ENCODE results near the gene TAB2. TPM values are rescaled to one million over a fixed set of nuclear protein-coding genes. Genes with fewer than 3 reads are reported as not detected.

TAB2 gene
- total RNA-seq, 1 experiment from 2014 or later, result 56.2 TPM

DNA sequence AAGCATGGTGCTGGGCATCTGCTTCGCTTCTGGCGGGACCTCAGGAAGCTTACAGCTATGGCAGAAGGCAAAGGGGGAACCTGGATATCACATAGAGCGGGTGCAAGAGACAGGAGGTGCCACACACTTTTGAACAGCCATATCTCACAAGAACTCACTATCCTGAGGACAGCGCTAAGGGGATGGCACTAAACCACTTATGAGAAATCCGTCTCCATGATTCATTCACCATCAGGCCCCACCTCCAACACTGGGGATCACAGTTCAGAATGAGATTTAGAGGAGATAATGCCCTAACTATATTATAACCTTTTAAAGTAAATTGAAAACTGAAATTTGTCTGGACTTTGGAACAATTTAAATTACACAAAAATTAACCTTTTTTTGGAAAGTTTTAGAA, 44.8 kb downstream of the TAB2 start:
- TF ChIP-seq, protein P1, sequence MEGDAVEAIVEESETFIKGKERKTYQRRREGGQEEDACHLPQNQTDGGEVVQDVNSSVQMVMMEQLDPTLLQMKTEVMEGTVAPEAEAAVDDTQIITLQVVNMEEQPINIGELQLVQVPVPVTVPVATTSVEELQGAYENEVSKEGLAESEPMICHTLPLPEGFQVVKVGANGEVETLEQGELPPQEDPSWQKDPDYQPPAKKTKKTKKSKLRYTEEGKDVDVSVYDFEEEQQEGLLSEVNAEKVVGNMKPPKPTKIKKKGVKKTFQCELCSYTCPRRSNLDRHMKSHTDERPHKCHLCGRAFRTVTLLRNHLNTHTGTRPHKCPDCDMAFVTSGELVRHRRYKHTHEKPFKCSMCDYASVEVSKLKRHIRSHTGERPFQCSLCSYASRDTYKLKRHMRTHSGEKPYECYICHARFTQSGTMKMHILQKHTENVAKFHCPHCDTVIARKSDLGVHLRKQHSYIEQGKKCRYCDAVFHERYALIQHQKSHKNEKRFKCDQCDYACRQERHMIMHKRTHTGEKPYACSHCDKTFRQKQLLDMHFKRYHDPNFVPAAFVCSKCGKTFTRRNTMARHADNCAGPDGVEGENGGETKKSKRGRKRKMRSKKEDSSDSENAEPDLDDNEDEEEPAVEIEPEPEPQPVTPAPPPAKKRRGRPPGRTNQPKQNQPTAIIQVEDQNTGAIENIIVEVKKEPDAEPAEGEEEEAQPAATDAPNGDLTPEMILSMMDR (conservative IDR thresholded peaks at IDR 0.05), result no peak
- Histone ChIP-seq H3K14ac (ENCODE audit: insufficient read depth, low read length) (no peak overlapping the region), H3K56ac (ENCODE audit: insufficient read length, low read depth, low read length) (no peak overlapping the region), H3K79me2 (ENCODE audit: insufficient read depth, low read length) (peaks cover 15% of the 10 kb centered on the region; the same call in 1 of the 2 replicates), H4K20me1 (ENCODE audit: control insufficient read depth, insufficient read depth, insufficient read length) (no peaks in the 10 kb centered on the region), H2AFZ (ENCODE audit: low read length) (no peak overlapping the region), H2BK15ac (ENCODE audit: low read depth, low read length) (no peak overlapping the region), H3T11ph (ENCODE audit: low read length) (no peak overlapping the region), H4K91ac (ENCODE audit: insufficient read length, low read depth, low read length) (no peak overlapping the region), H3K27me3 (ENCODE audit: insufficient read depth, low read length) (no peaks in the 10 kb centered on the region), H2BK20ac (ENCODE audit: low read depth, low read length, poor library complexity, severe bottlenecking) (no peak overlapping the region), H3K4me1 (ENCODE audit: insufficient read depth, low read length) (peaks cover 3% of the 10 kb centered on the region; the same call in 1 of the 2 replicates), H3K9me3 (ENCODE audit: control insufficient read depth, low read depth, low read length) (no peaks in the 10 kb centered on the region), H3K27ac (ENCODE audit: insufficient read length, low read depth, low read length) (no peak overlapping the region), H4K5ac (ENCODE audit: insufficient read length, low read depth, low read length) (no peak overlapping the region), H3K9ac (ENCODE audit: extremely low read depth, insufficient read length, low read length) (no peak overlapping the region), H2AK5ac (ENCODE audit: insufficient read length, low read length) (no peak overlapping the region), H4K8ac (replicated peaks; ENCODE audit: insufficient read length, low read depth, low read length) (no peak overlapping the region), H2BK5ac (ENCODE audit: insufficient read length, low read length) (no peak overlapping the region), H3K23ac (ENCODE audit: insufficient read length, low read depth, low read length) (no peak overlapping the region), H2BK12ac (ENCODE audit: insufficient read length, low read depth, low read length) (no peak overlapping the region), H3K18ac (ENCODE audit: insufficient read length, low read depth, low read length) (no peak overlapping the region), H3K4me2 (ENCODE audit: insufficient read depth, insufficient read length, low read length) (no peak overlapping the region), H3K4ac (ENCODE audit: low read depth, low read length) (no peak overlapping the region), H3K79me1 (ENCODE audit: insufficient read depth, low read depth, low read length, poor library complexity, severe bottlenecking) (peaks cover 10% of the 10 kb centered on the region), H3K23me2 (ENCODE audit: insufficient read length, low read depth, low read length, poor library complexity, severe bottlenecking) (no peaks in the 10 kb centered on the region), H2BK120ac (ENCODE audit: low read depth, low read length, poor library complexity, severe bottlenecking) (no peak overlapping the region)
- WGBS (ENCODE audit: extremely low coverage, insufficient read length, low lambda C conversion rate), result no CpG with 5 or more reads among the region's 5 CpGs
- H3K4me3 Mint-ChIP-seq, result no peak overlapping the region
- peak overlapping the region; percentile 45 to 82 (median 59); a peak in 3 of 7 replicates for H3K27ac Mint-ChIP-seq
- no peaks in the 10 kb centered on the region for H3K9me3 Mint-ChIP-seq
- peaks cover 21 to 31% of the 10 kb centered on the region in 2 experiments for H3K4me1 Mint-ChIP-seq
- peaks cover 2 to 9% (median 7%) of the 10 kb centered on the region in 3 experiments; a peak in 6 of 7 replicates for H3K36me3 Mint-ChIP-seq (ENCODE audit: insufficient read depth in 1 of 3, low read depth in 3 of 3)
- no peaks in the 10 kb centered on the region for H3K27me3 Mint-ChIP-seq (ENCODE audit: low read depth)
- no peak for DNase-seq
